GM12891 (cell line): ENCODE measurements around the gene HDAC4.

ENCODE experiments used
- PAX5 ChIP-seq: IDR thresholded peaks from 2 replicates; pipeline ENCODE4 v1.6.1; 2011; ENCODE audit warnings: low read length, moderate library complexity, mild to moderate bottlenecking; ENCODE audit not compliant: insufficient read depth, severe bottlenecking
- POLR2A ChIP-seq: IDR thresholded peaks from 2 replicates; pipeline ENCODE4 v1.6.1; 2011; ENCODE audit warnings: low read depth, low read length, control low read depth
- POLR2AphosphoS5 ChIP-seq: IDR thresholded peaks from 2 replicates; pipeline ENCODE4 v1.6.1; 2011; ENCODE audit warnings: low read depth, low read length, control low read depth
- SPI1 ChIP-seq: IDR thresholded peaks from 2 replicates; pipeline ENCODE4 v1.6.1; 2011; ENCODE audit warnings: low read depth, low read length, control low read depth
- TAF1 ChIP-seq: IDR thresholded peaks from 2 replicates; pipeline ENCODE4 v1.6.1; 2011; ENCODE audit warnings: low read depth, low read length, control low read depth

DNA sequence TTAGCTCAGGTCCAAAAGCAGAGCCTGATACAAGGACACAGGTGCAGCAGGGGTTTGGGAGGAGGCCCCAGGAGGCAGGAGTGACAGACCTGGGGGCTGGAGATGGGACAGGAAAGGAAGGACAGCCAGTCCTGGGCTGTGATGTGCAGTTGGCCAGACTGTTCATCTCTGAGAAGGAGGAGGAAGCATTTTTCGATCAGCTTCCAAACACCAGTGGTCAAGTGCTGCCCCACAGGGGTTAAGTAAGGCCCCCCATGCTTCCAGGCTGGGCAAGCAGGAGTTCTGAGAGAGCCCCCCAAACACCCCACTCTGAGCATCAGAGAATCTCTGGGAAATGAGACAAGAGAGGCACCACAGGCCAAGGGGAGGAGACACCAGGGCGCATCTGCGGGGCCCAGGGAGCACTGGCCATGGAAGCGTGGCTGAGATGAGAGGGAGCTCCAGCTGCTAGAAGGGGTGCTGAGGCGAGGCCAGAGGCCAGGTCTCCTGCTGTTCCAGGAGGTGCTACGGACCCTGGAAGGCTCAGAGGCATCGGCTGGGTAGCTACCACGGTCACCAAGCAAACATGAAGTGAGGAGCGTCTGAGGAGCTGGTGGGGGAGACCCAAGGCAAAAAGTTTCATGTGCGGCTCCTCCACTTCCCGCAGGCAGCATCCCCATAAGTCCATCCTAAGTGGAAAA, 5.6 kb upstream of the HDAC4 start:
- TF ChIP-seq POLR2AphosphoS5: no peak
- TF ChIP-seq POLR2A: no peak
- no peak for TF ChIP-seq TAF1
- no peak for TF ChIP-seq PAX5
- no peak for TF ChIP-seq SPI1
